ENCODE results near the gene PRKAG1.

The PRKAG1 gene

DNA sequence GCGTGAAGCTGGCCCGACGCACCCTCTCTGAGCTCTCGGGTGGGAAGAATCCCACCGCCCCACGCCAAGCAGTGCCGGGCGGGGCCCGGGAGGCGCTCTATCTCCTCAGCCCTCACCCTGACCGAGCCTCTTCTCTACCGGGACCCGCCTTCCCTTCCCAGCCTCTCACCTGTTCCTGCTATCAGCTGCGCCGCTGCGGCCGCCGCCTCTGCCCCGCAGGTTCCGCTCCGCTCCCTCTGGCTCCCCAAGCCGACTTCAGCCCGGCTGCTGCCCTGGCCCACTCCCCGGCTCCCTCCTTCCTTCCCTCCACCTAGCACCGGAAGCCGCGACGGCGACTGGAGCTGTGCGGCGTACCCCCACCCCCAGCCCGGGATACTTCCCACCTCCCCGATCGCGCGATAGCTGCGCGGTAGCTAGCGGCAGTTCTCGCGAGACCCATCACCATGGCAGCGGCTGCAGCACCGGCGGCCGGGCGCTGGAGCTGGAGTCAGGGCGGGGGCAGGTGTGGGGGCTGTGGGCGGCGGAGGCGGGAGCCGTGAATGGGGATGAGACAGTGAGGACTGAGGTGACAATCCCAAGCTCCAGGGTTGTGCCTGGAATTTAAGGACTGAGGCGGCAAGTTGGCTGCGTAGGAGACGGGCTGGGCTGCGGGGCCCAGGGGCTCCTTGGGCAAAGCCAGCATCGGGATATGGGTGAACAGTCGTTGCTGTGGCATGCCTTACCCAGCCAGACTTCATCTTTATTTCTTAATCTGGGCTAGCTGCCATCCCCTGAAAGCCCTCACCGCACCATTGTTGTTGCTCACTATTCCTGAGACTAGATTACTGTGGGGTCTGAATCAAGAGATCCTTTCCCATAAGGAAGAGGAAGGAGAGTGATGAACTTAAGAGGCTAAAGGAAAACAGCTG lies 61.2 kb downstream of the PRKAG1 start, which contains the start of gene ARF3:
Gene ARF3, minus strand, starts transcription at position 347 of the 908 bp plus-strand sequence. CDS start 16,392 bp downstream, outside the sequence.
- peak within 1 kb of the TSS; percentile 78 for H3K27ac ChIP-seq (ENCODE audit: low read depth, low read length)
- peak within 1 kb of the TSS in 4 of 5 donors; percentile 87 to 95 (median 91) for H3K9ac ChIP-seq (ENCODE audit: low read length in 5 of 5)
- peak within 1 kb of the TSS; percentile 88 to 95 (median 94) for H3K4me3 ChIP-seq (ENCODE audit: low read depth in 1 of 5, low read length in 5 of 5)
- peaks cover 0 to 3% (median 0%) of the 10 kb centered on the region in 5 donors for H3K27me3 ChIP-seq (ENCODE audit: control insufficient read depth in 5 of 5, insufficient read depth in 4 of 5, low read length in 5 of 5)
- no peaks in the 10 kb centered on the region for H3K9me3 ChIP-seq (ENCODE audit: control insufficient read depth in 5 of 5, low read length in 5 of 5)
- peaks cover 4 to 27% (median 21%) of the 10 kb centered on the region in 5 donors for H3K4me1 ChIP-seq (ENCODE audit: control insufficient read depth in 5 of 5, insufficient read depth in 5 of 5, low read length in 5 of 5)
- peaks cover 2 to 8% (median 7%) of the 10 kb centered on the region in 5 donors for H3K36me3 ChIP-seq (ENCODE audit: control insufficient read depth in 5 of 5, insufficient read depth in 5 of 5, low read length in 5 of 5)

DNA sequence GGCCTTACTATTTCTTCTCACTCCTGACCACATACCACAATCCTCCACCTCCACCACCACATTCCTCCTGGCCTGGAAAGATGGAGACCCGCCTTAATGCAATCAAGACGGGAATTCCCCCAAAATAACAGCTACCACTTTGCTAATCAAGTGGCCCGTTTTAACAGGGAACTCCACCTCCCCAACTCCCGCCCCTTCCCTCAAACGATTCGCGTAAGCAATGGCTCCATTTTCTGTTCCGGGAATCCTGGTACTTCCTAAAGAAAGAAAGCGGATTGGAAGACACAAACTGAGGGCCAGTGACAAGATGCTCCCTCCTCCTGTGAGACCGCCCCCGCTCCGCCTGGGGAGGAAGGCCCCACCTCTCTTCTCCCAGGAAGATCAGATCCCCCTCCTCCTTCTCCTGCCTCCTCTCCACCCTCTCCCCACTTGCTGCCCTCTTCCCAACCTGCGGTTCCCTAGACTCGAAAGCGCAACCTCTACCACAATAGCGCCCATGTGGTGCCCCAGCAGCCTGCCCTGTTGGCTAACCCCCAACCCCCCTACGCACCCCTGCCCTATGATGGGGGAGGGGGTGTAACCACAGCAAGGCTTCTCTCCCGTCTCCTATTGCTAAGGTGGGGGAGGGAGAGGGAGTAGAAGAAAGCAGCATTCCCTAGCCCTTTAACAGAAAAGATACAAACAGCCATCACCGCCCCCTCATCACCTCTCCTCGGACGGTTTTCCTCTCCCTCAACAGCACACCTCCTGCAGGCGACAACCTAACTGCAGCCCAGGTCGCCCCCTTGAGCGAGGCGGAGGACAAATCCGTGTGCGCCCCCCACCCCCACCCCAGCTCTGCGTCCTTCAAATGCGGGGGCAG lies 62.1 kb downstream of the PRKAG1 start:
- peaks cover 4 to 12% (median 8%) of the 10 kb centered on the region in 5 donors for H3K36me3 ChIP-seq (ENCODE audit: control insufficient read depth in 5 of 5, insufficient read depth in 5 of 5, low read length in 5 of 5)
- H3K9ac ChIP-seq (ENCODE audit: low read length in 5 of 5), result peak overlapping the region in 4 of 5 donors; percentile 87 to 95 (median 91)
- H3K4me3 ChIP-seq (ENCODE audit: low read depth in 1 of 5, low read length in 5 of 5), result peak overlapping the region; percentile 88 to 95 (median 94)
- H3K27me3 ChIP-seq (ENCODE audit: control insufficient read depth in 5 of 5, insufficient read depth in 4 of 5, low read length in 5 of 5), result peaks cover 0 to 3% (median 0%) of the 10 kb centered on the region in 5 donors
- H3K9me3 ChIP-seq (ENCODE audit: control insufficient read depth in 5 of 5, low read length in 5 of 5), result no peaks in the 10 kb centered on the region
- peaks cover 4 to 27% (median 21%) of the 10 kb centered on the region in 5 donors for H3K4me1 ChIP-seq (ENCODE audit: control insufficient read depth in 5 of 5, insufficient read depth in 5 of 5, low read length in 5 of 5)
- peak overlapping the region; percentile 78 for H3K27ac ChIP-seq (ENCODE audit: low read depth, low read length)

DNA sequence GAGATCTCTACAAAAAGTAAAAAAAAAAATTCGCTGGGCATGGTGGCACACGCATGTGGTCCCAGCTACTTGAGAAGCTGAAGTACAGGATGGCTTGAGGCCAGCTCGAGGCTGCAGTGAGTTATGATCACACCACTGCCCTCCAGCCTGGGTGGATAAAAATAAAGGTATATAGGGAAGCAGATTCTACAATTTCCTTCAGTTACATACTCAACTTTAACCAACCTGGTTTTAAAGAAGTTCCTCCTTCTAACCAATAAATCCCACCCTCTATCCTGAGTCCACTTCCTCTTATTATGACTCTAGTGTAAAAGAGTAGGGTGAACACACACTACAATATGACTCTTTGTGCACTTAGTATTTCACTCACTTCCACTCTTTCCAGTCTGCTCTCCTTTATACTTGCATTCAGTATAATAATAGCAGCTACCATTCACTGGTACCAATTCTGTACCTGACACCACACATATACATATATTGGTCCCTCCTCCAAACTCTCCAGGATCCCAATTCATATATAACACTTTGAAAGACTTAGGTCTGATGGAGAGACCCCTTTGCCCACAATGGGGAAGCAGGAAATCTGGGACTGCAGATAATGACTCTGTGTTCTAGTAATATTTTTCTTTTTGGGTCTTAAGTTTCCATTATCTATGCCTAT lies 63.6 kb downstream of the PRKAG1 start:
- Histone ChIP-seq H3K27me3 (ENCODE audit: control insufficient read depth in 5 of 5, insufficient read depth in 4 of 5, low read length in 5 of 5) (no peaks in the 10 kb centered on the region), H3K4me1 (ENCODE audit: control insufficient read depth in 5 of 5, insufficient read depth in 5 of 5, low read length in 5 of 5) (peaks cover 4 to 27% (median 21%) of the 10 kb centered on the region in 5 donors), H3K36me3 (ENCODE audit: control insufficient read depth in 5 of 5, insufficient read depth in 5 of 5, low read length in 5 of 5) (peaks cover 4 to 14% (median 8%) of the 10 kb centered on the region in 5 donors), H3K4me3 (ENCODE audit: low read depth in 1 of 5, low read length in 5 of 5) (no peak overlapping the region), H3K9me3 (ENCODE audit: control insufficient read depth in 5 of 5, low read length in 5 of 5) (no peaks in the 10 kb centered on the region), H3K27ac (ENCODE audit: low read depth, low read length) (peak overlapping the region; percentile 45), H3K9ac (ENCODE audit: low read length in 5 of 5) (no peak overlapping the region)

DNA sequence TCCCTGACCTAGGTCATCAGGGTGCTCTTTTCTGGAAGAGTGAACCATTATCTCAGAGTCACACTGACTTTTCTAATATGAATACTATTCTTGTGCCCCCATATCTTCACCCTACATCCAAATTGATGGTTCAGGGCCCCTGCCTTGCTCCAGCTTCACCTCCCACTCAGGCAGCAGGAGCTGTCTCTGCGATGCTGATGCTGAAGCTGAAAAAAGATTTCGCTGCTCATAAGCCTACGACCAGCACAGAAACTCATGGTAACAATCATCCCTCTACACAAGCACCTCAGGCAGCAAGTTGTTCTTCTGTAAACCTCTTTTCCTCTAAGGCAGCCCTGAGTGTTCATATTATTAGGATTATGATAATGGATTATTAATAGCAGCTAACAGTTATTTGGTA lies 64.5 kb downstream of the PRKAG1 start:
- Histone ChIP-seq H3K27me3 (ENCODE audit: control insufficient read depth in 5 of 5, insufficient read depth in 4 of 5, low read length in 5 of 5) (no peaks in the 10 kb centered on the region), H3K9me3 (ENCODE audit: control insufficient read depth in 5 of 5, low read length in 5 of 5) (no peaks in the 10 kb centered on the region), H3K4me1 (ENCODE audit: control insufficient read depth in 5 of 5, insufficient read depth in 5 of 5, low read length in 5 of 5) (peaks cover 4 to 27% (median 21%) of the 10 kb centered on the region in 5 donors), H3K4me3 (ENCODE audit: low read depth in 1 of 5, low read length in 5 of 5) (no peak overlapping the region), H3K36me3 (ENCODE audit: control insufficient read depth in 5 of 5, insufficient read depth in 5 of 5, low read length in 5 of 5) (peaks cover 4 to 18% (median 8%) of the 10 kb centered on the region in 5 donors), H3K9ac (ENCODE audit: low read length in 5 of 5) (no peak overlapping the region), H3K27ac (ENCODE audit: low read depth, low read length) (no peak overlapping the region)

DNA sequence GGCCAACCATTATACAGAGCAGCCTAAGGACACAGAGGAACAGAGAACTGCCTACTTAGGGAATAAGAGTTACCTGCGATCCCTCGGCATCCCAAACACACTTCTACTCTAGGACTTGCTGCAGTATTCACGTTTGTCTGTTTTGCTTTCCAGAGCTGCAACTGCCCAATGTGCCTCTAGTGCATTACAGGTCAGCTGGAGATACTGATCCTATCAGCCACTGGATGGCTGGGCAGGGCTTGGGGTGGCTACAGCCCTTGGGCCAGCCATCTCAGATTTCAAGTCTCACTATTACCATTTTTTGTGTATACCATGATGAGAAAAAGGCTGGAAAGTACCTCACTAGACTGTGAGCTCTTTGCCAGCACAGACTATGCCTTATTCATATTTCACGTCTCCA lies 65.9 kb downstream of the PRKAG1 start:
- no peaks in the 10 kb centered on the region for H3K9me3 ChIP-seq (ENCODE audit: control insufficient read depth in 5 of 5, low read length in 5 of 5)

More for the DNA sequence above, 65.9 kb downstream of the PRKAG1 start:
- H3K36me3 ChIP-seq (ENCODE audit: control insufficient read depth in 5 of 5, insufficient read depth in 5 of 5, low read length in 5 of 5), result peaks cover 4 to 23% (median 8%) of the 10 kb centered on the region in 5 donors
- H3K9ac ChIP-seq (ENCODE audit: low read length in 5 of 5), result no peak overlapping the region
- no peaks in the 10 kb centered on the region for H3K27me3 ChIP-seq (ENCODE audit: control insufficient read depth in 5 of 5, insufficient read depth in 4 of 5, low read length in 5 of 5)
- H3K4me3 ChIP-seq (ENCODE audit: low read depth in 1 of 5, low read length in 5 of 5), result no peak overlapping the region
- peaks cover 4 to 22% (median 16%) of the 10 kb centered on the region in 5 donors for H3K4me1 ChIP-seq (ENCODE audit: control insufficient read depth in 5 of 5, insufficient read depth in 5 of 5, low read length in 5 of 5)
- H3K27ac ChIP-seq (ENCODE audit: low read depth, low read length), result no peak overlapping the region

Data from subcutaneous abdominal adipose tissue (tissue), 5 donors.